H9 (cell line): ENCODE results near the gene TMEM175. TPM values are rescaled to one million over a fixed set of nuclear protein-coding genes. Genes with fewer than 3 reads are reported as not detected.

ENCODE experiments used
- DNase-seq: peaks from one replicate; pipeline ENCODE4 v3.0.0-alpha.2; 2017
- H2AFZ ChIP-seq: one replicate; pipeline ENCODE4 v1.6.1; 2013; ENCODE audit warnings: mild to moderate bottlenecking, low read length, control low read depth, moderate library complexity
- H2AK5ac ChIP-seq: 2 replicates; pipeline ENCODE4 v1.6.1; 2013; ENCODE audit warnings: low read length, control low read depth, mixed read lengths; ENCODE audit not compliant: insufficient read length
- H2BK120ac ChIP-seq: one replicate; pipeline ENCODE4 v1.6.1; 2013; ENCODE audit warnings: low read depth, mild to moderate bottlenecking, low read length, control low read depth, inconsistent platforms; ENCODE audit not compliant: poor library complexity, severe bottlenecking
- H2BK12ac ChIP-seq: 2 replicates; pipeline ENCODE4 v1.6.1; 2013; ENCODE audit warnings: low read length, control low read depth, mixed read lengths, low read depth; ENCODE audit not compliant: insufficient read length
- H2BK15ac ChIP-seq: 2 replicates; pipeline ENCODE4 v1.6.1; 2013; ENCODE audit warnings: low read depth, low read length, control low read depth
- H2BK20ac ChIP-seq: one replicate; pipeline ENCODE4 v1.6.1; 2013; ENCODE audit warnings: low read depth, mild to moderate bottlenecking, low read length, control low read depth, inconsistent platforms; ENCODE audit not compliant: poor library complexity, severe bottlenecking
- H2BK5ac ChIP-seq: 2 replicates; pipeline ENCODE4 v1.6.1; 2013; ENCODE audit warnings: low read length, control low read depth, mixed read lengths; ENCODE audit not compliant: insufficient read length
- H3K14ac ChIP-seq: 2 replicates; pipeline ENCODE4 v1.6.1; 2013; ENCODE audit warnings: low read length, control low read depth; ENCODE audit not compliant: insufficient read depth
- H3K18ac ChIP-seq: 2 replicates; pipeline ENCODE4 v1.6.1; 2013; ENCODE audit warnings: low read depth, mild to moderate bottlenecking, mixed read lengths, low read length, control low read depth; ENCODE audit not compliant: insufficient read length
- H3K23ac ChIP-seq: 2 replicates; pipeline ENCODE4 v1.6.1; 2013; ENCODE audit warnings: low read length, control low read depth, mixed read lengths, low read depth; ENCODE audit not compliant: insufficient read length
- H3K23me2 ChIP-seq: 2 replicates; pipeline ENCODE4 v1.6.1; 2013; ENCODE audit warnings: low read depth, mild to moderate bottlenecking, mixed read lengths, low read length, control low read depth; ENCODE audit not compliant: insufficient read length, poor library complexity, severe bottlenecking
- H3K27ac ChIP-seq: 2 replicates; pipeline ENCODE4 v1.5.1; 2013; ENCODE audit warnings: low read length, control low read depth, mixed read lengths, low read depth; ENCODE audit not compliant: insufficient read length
- H3K27me3 ChIP-seq: 2 replicates; pipeline ENCODE4 v1.6.1; 2013; ENCODE audit warnings: low read length, control low read depth, inconsistent platforms; ENCODE audit not compliant: insufficient read depth
- H3K4ac ChIP-seq: 2 replicates; pipeline ENCODE4 v1.6.1; 2013; ENCODE audit warnings: low read depth, mild to moderate bottlenecking, control low read depth, inconsistent platforms, low read length, moderate library complexity
- H3K4me1 ChIP-seq: 2 replicates; pipeline ENCODE4 v1.6.1; 2013; ENCODE audit warnings: low read length, control low read depth, inconsistent platforms; ENCODE audit not compliant: insufficient read depth
- H3K4me2 ChIP-seq: 2 replicates; pipeline ENCODE4 v1.6.1; 2013; ENCODE audit warnings: low read length, control low read depth, mixed read lengths; ENCODE audit not compliant: insufficient read length, insufficient read depth
- H3K56ac ChIP-seq: 2 replicates; pipeline ENCODE4 v1.6.1; 2013; ENCODE audit warnings: low read depth, mild to moderate bottlenecking, mixed read lengths, low read length, control low read depth; ENCODE audit not compliant: insufficient read length
- H3K79me1 ChIP-seq: 2 replicates; pipeline ENCODE4 v1.6.1; 2013; ENCODE audit warnings: low read depth, mild to moderate bottlenecking, moderate library complexity, low read length, control low read depth, inconsistent platforms; ENCODE audit not compliant: insufficient read depth, poor library complexity, severe bottlenecking
- H3K79me2 ChIP-seq: 2 replicates; pipeline ENCODE4 v1.6.1; 2013; ENCODE audit warnings: low read length, control low read depth, inconsistent platforms; ENCODE audit not compliant: insufficient read depth
- H3K9ac ChIP-seq: 2 replicates; pipeline ENCODE4 v1.6.1; 2013; ENCODE audit warnings: low read length, control low read depth, mixed read lengths; ENCODE audit not compliant: insufficient read length; ENCODE audit errors: extremely low read depth
- H3K9me3 ChIP-seq: one replicate; pipeline ENCODE4 v1.6.1; 2013; ENCODE audit warnings: low read depth, low read length, inconsistent platforms; ENCODE audit not compliant: control insufficient read depth
- H3T11ph ChIP-seq: one replicate; pipeline ENCODE4 v1.6.1; 2013; ENCODE audit warnings: mild to moderate bottlenecking, low read length, control low read depth, inconsistent platforms
- H4K20me1 ChIP-seq: one replicate; pipeline ENCODE4 v1.6.1; 2013; ENCODE audit not compliant: control insufficient read depth, insufficient read length, insufficient read depth
- H4K5ac ChIP-seq: 2 replicates; pipeline ENCODE4 v1.6.1; 2013; ENCODE audit warnings: low read depth, mild to moderate bottlenecking, mixed read lengths, low read length, control low read depth; ENCODE audit not compliant: insufficient read length
- H4K8ac ChIP-seq: replicated peaks from 2 replicates; pipeline ENCODE4 v1.6.1; 2013; ENCODE audit warnings: low read length, control low read depth, mixed read lengths, low read depth; ENCODE audit not compliant: insufficient read length
- H4K91ac ChIP-seq: 2 replicates; pipeline ENCODE4 v1.6.1; 2013; ENCODE audit warnings: low read depth, mild to moderate bottlenecking, moderate library complexity, mixed read lengths, low read length, control low read depth; ENCODE audit not compliant: insufficient read length
- H3K27ac Mint-ChIP-seq, 3 experiments: 2 replicates in 2 of 3; 3 replicates in 1 of 3; pipeline ENCODE4 v1.8.0; 2020 to 2021; ENCODE audit warnings: mixed read lengths in 3 of 3, mild to moderate bottlenecking in 1 of 3, moderate library complexity in 1 of 3
- H3K27me3 Mint-ChIP-seq: 2 replicates; pipeline ENCODE4 v1.8.0; 2021; ENCODE audit warnings: low read depth, mild to moderate bottlenecking, moderate library complexity, mixed read lengths
- H3K36me3 Mint-ChIP-seq, 3 experiments: 2 replicates in 2 of 3; 3 replicates in 1 of 3; pipeline ENCODE4 v1.8.0; 2020 to 2021; ENCODE audit warnings: low read depth in 3 of 3, mixed read lengths in 3 of 3; ENCODE audit not compliant: insufficient read depth in 1 of 3
- H3K4me1 Mint-ChIP-seq, 2 experiments: 2 replicates each; pipeline ENCODE4 v1.8.0; 2020; ENCODE audit warnings: mixed read lengths in 2 of 2
- H3K4me3 Mint-ChIP-seq, 2 experiments: 2 replicates in 1 of 2; 3 replicates in 1 of 2; pipeline ENCODE4 v1.8.0; 2020 to 2021; ENCODE audit warnings: mild to moderate bottlenecking in 2 of 2, mixed read lengths in 2 of 2, moderate library complexity in 1 of 2
- H3K9me3 Mint-ChIP-seq, 2 experiments: 2 replicates in 1 of 2; 3 replicates in 1 of 2; pipeline ENCODE4 v1.8.0; 2020; ENCODE audit warnings: mild to moderate bottlenecking in 2 of 2, mixed read lengths in 2 of 2, moderate library complexity in 1 of 2
- WGBS: extraction: QIAGEN DNeasy Blood & Tissue Kit; methylation state at CpG from one replicate; pipeline ENCODE4 v1.1.7; 2013; ENCODE audit warnings: missing lambda C conversion rate, low lambda C conversion rate, mixed read lengths; ENCODE audit not compliant: insufficient read length; ENCODE audit errors: extremely low coverage; 5-methylcytosine and 5-hydroxymethylcytosine counted together
- total RNA-seq: library from RNA; stranded (reverse); gene quantifications from 2 replicates; pipeline ENCODE4 v1.2.1, GENCODE V29; 2021
- TF ChIP-seq, protein P1 (sequence below): fragments of 200-600 bp; sonication (generic); conservative IDR thresholded peaks from 3 replicates; pipeline ENCODE4 v1.8.0; 2021; ENCODE audit warnings: antibody characterized with exemption, mild to moderate bottlenecking

TMEM175 gene
- total RNA-seq, 1 experiment from 2014 or later = 6.4 TPM

DNA sequence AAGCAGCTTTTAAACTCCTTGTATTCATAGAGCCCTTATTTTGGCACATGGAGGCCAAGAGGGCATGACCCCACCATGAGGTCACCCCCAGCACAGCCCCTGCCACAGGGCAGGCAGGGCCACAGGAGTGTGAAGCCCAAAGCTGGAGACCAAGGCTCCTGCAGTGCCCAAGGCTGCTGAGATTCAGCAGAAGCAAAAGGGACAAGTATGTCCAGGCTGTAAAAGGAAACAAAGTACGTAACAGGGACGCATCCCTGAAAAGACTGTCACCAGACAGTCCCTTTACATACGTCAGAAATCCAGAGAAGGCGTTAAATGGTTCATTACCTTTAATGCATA lies 19.0 kb upstream of the TMEM175 start:
- H3K4me1 Mint-ChIP-seq = peaks cover 6 to 7% of the 10 kb centered on the region in 2 experiments
- Histone ChIP-seq H3K27me3 (no peaks in the 10 kb centered on the region), H2BK120ac (no peak overlapping the region), H4K20me1 (no peaks in the 10 kb centered on the region), H3K79me2 (peaks cover 6% of the 10 kb centered on the region; the same call in 1 of the 2 replicates), H4K5ac (no peak overlapping the region), H3K4me2 (no peak overlapping the region), H2AFZ (no peak overlapping the region), H3K23ac (no peak overlapping the region), H2BK15ac (no peak overlapping the region), H2BK12ac (no peak overlapping the region), H3T11ph (no peak overlapping the region), H3K9ac (no peak overlapping the region), H2BK20ac (no peak overlapping the region), H3K14ac (no peak overlapping the region), H3K18ac (no peak overlapping the region), H3K9me3 (no peaks in the 10 kb centered on the region), H2BK5ac (no peak overlapping the region), H3K23me2 (no peaks in the 10 kb centered on the region), H3K4ac (no peak overlapping the region), H2AK5ac (no peak overlapping the region), H4K8ac (no peak overlapping the region), H3K79me1 (peaks cover 9% of the 10 kb centered on the region), H3K56ac (no peak overlapping the region), H4K91ac (no peak overlapping the region), H3K27ac (no peak overlapping the region), H3K4me1 (no peaks in the 10 kb centered on the region)
- H3K9me3 Mint-ChIP-seq = no peaks in the 10 kb centered on the region
- H3K27me3 Mint-ChIP-seq = no peaks in the 10 kb centered on the region; the same call in 1 of the 2 replicates
- H3K4me3 Mint-ChIP-seq = no peak overlapping the region
- peaks cover 5 to 25% (median 25%) of the 10 kb centered on the region in 3 experiments; a peak in 5 of 7 replicates for H3K36me3 Mint-ChIP-seq
- TF ChIP-seq, protein P1, sequence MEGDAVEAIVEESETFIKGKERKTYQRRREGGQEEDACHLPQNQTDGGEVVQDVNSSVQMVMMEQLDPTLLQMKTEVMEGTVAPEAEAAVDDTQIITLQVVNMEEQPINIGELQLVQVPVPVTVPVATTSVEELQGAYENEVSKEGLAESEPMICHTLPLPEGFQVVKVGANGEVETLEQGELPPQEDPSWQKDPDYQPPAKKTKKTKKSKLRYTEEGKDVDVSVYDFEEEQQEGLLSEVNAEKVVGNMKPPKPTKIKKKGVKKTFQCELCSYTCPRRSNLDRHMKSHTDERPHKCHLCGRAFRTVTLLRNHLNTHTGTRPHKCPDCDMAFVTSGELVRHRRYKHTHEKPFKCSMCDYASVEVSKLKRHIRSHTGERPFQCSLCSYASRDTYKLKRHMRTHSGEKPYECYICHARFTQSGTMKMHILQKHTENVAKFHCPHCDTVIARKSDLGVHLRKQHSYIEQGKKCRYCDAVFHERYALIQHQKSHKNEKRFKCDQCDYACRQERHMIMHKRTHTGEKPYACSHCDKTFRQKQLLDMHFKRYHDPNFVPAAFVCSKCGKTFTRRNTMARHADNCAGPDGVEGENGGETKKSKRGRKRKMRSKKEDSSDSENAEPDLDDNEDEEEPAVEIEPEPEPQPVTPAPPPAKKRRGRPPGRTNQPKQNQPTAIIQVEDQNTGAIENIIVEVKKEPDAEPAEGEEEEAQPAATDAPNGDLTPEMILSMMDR = no peak
- no peak overlapping the region; a peak in 1 of 7 replicates for H3K27ac Mint-ChIP-seq
- DNase-seq = no peak
- WGBS = no CpG with 5 or more reads among the region's 4 CpGs
